IMR-90 (cell line): ENCODE data around the gene ARPC4.

Experiments used
- MAFK ChIP-seq: IDR thresholded peaks from 2 replicates; pipeline ENCODE4 v1.6.1; 2012; ENCODE audit warnings: low read depth, low read length, improper control_type of control experiment
- POLR2A ChIP-seq: IDR thresholded peaks from 2 replicates; pipeline ENCODE4 v1.6.1; 2012; ENCODE audit warnings: mild to moderate bottlenecking, low read depth, low read length
- RAD21 ChIP-seq: IDR thresholded peaks from 2 replicates; pipeline ENCODE4 v1.6.1; 2012; ENCODE audit warnings: low read length, improper control_type of control experiment
- RFX5 ChIP-seq: IDR thresholded peaks from 2 replicates; pipeline ENCODE4 v1.8.0; 2012; ENCODE audit warnings: low read depth, mild to moderate bottlenecking, low read length, moderate library complexity
- SMC3 ChIP-seq: fragments of 150-350 bp; IDR thresholded peaks from 2 replicates; pipeline ENCODE4 v1.6.1; 2016; ENCODE audit warnings: low read depth, mild to moderate bottlenecking, antibody characterized with exemption, low read length, moderate library complexity
- TF ChIP-seq, protein P1 (sequence below): conservative IDR thresholded peaks from 2 replicates; pipeline ENCODE4 v1.5.1; 2012; ENCODE audit warnings: mild to moderate bottlenecking, low read depth, low read length, improper control_type of control experiment
- TF ChIP-seq, protein P2 (sequence below): fragments of 150-350 bp; IDR thresholded peaks from 2 replicates; pipeline ENCODE4 v1.6.1; 2017; ENCODE audit warnings: mild to moderate bottlenecking, antibody characterized with exemption, low read length, low read depth

DNA sequence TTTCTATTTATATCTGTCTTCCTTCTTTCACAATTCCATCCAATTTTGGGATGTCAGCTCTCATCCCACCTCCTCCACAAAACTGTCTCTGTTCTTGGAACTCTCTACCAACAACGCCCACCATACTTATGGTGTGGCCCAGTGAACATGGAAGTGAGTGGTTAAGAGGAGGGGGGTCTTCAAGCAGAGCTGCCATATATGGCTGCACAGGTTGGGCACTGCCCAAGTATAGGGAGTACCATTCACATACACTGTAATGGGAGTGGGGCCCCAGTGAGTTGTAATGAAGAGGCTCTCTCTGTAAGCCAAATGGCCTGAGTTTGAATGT is 15.2 kb upstream of the ARPC4 start:
- no peak for TF ChIP-seq POLR2A
- TF ChIP-seq, protein P1, sequence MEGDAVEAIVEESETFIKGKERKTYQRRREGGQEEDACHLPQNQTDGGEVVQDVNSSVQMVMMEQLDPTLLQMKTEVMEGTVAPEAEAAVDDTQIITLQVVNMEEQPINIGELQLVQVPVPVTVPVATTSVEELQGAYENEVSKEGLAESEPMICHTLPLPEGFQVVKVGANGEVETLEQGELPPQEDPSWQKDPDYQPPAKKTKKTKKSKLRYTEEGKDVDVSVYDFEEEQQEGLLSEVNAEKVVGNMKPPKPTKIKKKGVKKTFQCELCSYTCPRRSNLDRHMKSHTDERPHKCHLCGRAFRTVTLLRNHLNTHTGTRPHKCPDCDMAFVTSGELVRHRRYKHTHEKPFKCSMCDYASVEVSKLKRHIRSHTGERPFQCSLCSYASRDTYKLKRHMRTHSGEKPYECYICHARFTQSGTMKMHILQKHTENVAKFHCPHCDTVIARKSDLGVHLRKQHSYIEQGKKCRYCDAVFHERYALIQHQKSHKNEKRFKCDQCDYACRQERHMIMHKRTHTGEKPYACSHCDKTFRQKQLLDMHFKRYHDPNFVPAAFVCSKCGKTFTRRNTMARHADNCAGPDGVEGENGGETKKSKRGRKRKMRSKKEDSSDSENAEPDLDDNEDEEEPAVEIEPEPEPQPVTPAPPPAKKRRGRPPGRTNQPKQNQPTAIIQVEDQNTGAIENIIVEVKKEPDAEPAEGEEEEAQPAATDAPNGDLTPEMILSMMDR = no peak
- no peak for TF ChIP-seq RFX5
- TF ChIP-seq MAFK = no peak
- TF ChIP-seq, protein P2, sequence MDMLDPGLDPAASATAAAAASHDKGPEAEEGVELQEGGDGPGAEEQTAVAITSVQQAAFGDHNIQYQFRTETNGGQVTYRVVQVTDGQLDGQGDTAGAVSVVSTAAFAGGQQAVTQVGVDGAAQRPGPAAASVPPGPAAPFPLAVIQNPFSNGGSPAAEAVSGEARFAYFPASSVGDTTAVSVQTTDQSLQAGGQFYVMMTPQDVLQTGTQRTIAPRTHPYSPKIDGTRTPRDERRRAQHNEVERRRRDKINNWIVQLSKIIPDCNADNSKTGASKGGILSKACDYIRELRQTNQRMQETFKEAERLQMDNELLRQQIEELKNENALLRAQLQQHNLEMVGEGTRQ = no peak
- no peak for TF ChIP-seq RAD21
- TF ChIP-seq SMC3 = no peak
